IMR-90 (cell line): ENCODE data around the gene SCARF1. TPM values are rescaled to one million over a fixed set of nuclear protein-coding genes. Genes with fewer than 3 reads are reported as not detected.

Experiments used
- ATAC-seq: fragments of 200-7000 bp; cut with Tn5 transposase; 2 replicates; pipeline ENCODE4 v1.9.1; 2020; ENCODE audit warnings: low read depth, mild to moderate bottlenecking, moderate library complexity
- BruUV-seq: library from RNA; stranded (reverse); fragments of 400-500 nt; replicated peaks from 2 replicates; lab custom pipeline; 2021; lab: Mats Ljungman, UMichigan
- CTCF ChIA-PET: fragments of 300-600 bp; formaldehyde crosslinking; extraction: SDS; loops from one replicate; lab custom pipeline; 2021; ENCODE audit warnings: antibody characterized with exemption; lab: Yijun Ruan, JAX
- POLR2A ChIA-PET: fragments of 300-600 bp; sonication (Branson Sonifier 250); formaldehyde crosslinking; loops from one replicate; lab custom pipeline; 2022; ENCODE audit warnings: antibody characterized with exemption; ENCODE audit not compliant: unreplicated experiment; lab: Charles Lee
- DNase-seq: peaks from one replicate; pipeline ENCODE4 v3.0.0; 2013
- H2AFZ ChIP-seq: replicated peaks from 2 replicates; pipeline ENCODE3; 2013; ENCODE audit warnings: low read length, mild to moderate bottlenecking; ENCODE audit not compliant: poor library complexity
- H2AK5ac ChIP-seq: 2 replicates; pipeline ENCODE4 v1.6.1; 2013; ENCODE audit warnings: low read depth, low read length, inconsistent platforms
- H2AK9ac ChIP-seq: replicated peaks from 2 replicates; pipeline ENCODE3; 2013; ENCODE audit warnings: mild to moderate bottlenecking, low read depth, low read length, moderate library complexity; ENCODE audit not compliant: poor library complexity
- H2BK120ac ChIP-seq: 2 replicates; pipeline ENCODE4 v1.6.1; 2013; ENCODE audit warnings: low read depth, low read length, inconsistent platforms
- H2BK15ac ChIP-seq: 3 replicates; pipeline ENCODE4 v1.6.1; 2013; ENCODE audit warnings: low read depth, low read length, inconsistent platforms
- H2BK20ac ChIP-seq: 2 replicates; pipeline ENCODE4 v1.6.1; 2013; ENCODE audit warnings: low read depth, mild to moderate bottlenecking, inconsistent platforms, low read length, moderate library complexity
- H2BK5ac ChIP-seq: 2 replicates; pipeline ENCODE4 v1.6.1; 2013; ENCODE audit warnings: mild to moderate bottlenecking, low read depth, low read length, inconsistent platforms; ENCODE audit not compliant: poor library complexity, severe bottlenecking
- H3K14ac ChIP-seq: replicated peaks from 2 replicates; pipeline ENCODE4 v1.6.1; 2013; ENCODE audit warnings: low read depth, low read length, inconsistent platforms
- H3K18ac ChIP-seq: 2 replicates; pipeline ENCODE4 v1.6.1; 2013; ENCODE audit warnings: low read depth, low read length, control low read depth
- H3K23ac ChIP-seq: 2 replicates; pipeline ENCODE4 v1.6.1; 2013; ENCODE audit warnings: low read depth, low read length, inconsistent platforms
- H3K27ac ChIP-seq: 2 replicates; pipeline ENCODE4 v1.5.1; 2013; ENCODE audit warnings: mild to moderate bottlenecking, control low read depth, low read length; ENCODE audit not compliant: insufficient read depth
- H3K27me3 ChIP-seq: 2 replicates; pipeline ENCODE4 v1.6.1; 2013; ENCODE audit warnings: low read length; ENCODE audit not compliant: control insufficient read depth, insufficient read depth
- H3K36me3 ChIP-seq: 2 replicates; pipeline ENCODE4 v1.6.1; 2013; ENCODE audit warnings: low read length, mixed read lengths; ENCODE audit not compliant: control insufficient read depth, insufficient read depth
- H3K4ac ChIP-seq: 2 replicates; pipeline ENCODE4 v1.6.1; 2013; ENCODE audit warnings: low read depth, low read length, inconsistent platforms
- H3K4me1 ChIP-seq: 2 replicates; pipeline ENCODE4 v1.6.1; 2013; ENCODE audit warnings: low read length, mixed read lengths; ENCODE audit not compliant: control insufficient read depth, insufficient read depth
- H3K4me2 ChIP-seq: 2 replicates; pipeline ENCODE4 v1.6.1; 2013; ENCODE audit warnings: low read depth, mild to moderate bottlenecking, control low read depth, low read length, moderate library complexity
- H3K4me3 ChIP-seq: 2 replicates; pipeline ENCODE4 v1.5.1; 2013; ENCODE audit warnings: low read depth, mild to moderate bottlenecking, control low read depth, low read length, moderate library complexity; ENCODE audit not compliant: insufficient read depth
- H3K56ac ChIP-seq: 2 replicates; pipeline ENCODE4 v1.6.1; 2013; ENCODE audit warnings: low read length, inconsistent platforms; ENCODE audit not compliant: insufficient read depth; ENCODE audit errors: extremely low read depth
- H3K79me1 ChIP-seq, 2 experiments: 2 replicates each; pipeline ENCODE4 v1.6.1; 2013; ENCODE audit warnings: low read length in 2 of 2, inconsistent platforms in 1 of 2, low read depth in 1 of 2
- H3K9ac ChIP-seq: 2 replicates; pipeline ENCODE4 v1.6.1; 2013; ENCODE audit warnings: low read depth, low read length, control low read depth
- H3K9me1 ChIP-seq: 2 replicates; pipeline ENCODE4 v1.6.1; 2013; ENCODE audit warnings: low read length, inconsistent platforms; ENCODE audit not compliant: insufficient read depth
- H3K9me3 ChIP-seq: 2 replicates; pipeline ENCODE4 v1.6.1; 2013; ENCODE audit warnings: low read length; ENCODE audit not compliant: control insufficient read depth, insufficient read depth
- H4K20me1 ChIP-seq: 2 replicates; pipeline ENCODE4 v1.6.1; 2013; ENCODE audit warnings: low read length, inconsistent platforms; ENCODE audit not compliant: insufficient read depth
- H4K5ac ChIP-seq: 2 replicates; pipeline ENCODE4 v1.6.1; 2013; ENCODE audit warnings: mild to moderate bottlenecking, low read depth, low read length, control low read depth
- H4K8ac ChIP-seq, 2 experiments: 2 replicates each; pipeline ENCODE4 v1.6.1; 2013; ENCODE audit warnings: low read depth in 2 of 2, low read length in 2 of 2, control low read depth in 1 of 2, inconsistent platforms in 1 of 2
- H4K91ac ChIP-seq: 2 replicates; pipeline ENCODE4 v1.6.1; 2013; ENCODE audit warnings: low read depth, low read length, inconsistent platforms; ENCODE audit not compliant: insufficient read depth
- BHLHE40 ChIP-seq: fragments of 150-350 bp; IDR thresholded peaks from 2 replicates; pipeline ENCODE4 v1.6.1; 2016; ENCODE audit warnings: mild to moderate bottlenecking, low read depth, low read length
- CEBPB ChIP-seq: IDR thresholded peaks from 2 replicates; pipeline ENCODE4 v1.6.1; 2012; ENCODE audit warnings: low read depth, low read length, improper control_type of control experiment
- CHD1 ChIP-seq: IDR thresholded peaks from 2 replicates; pipeline ENCODE4 v1.6.1; 2012; ENCODE audit warnings: low read depth, low read length, improper control_type of control experiment
- FOS ChIP-seq: fragments of 150-350 bp; IDR thresholded peaks from 2 replicates; pipeline ENCODE4 v1.6.1; 2016; ENCODE audit warnings: low read depth, low read length
- MAFK ChIP-seq: IDR thresholded peaks from 2 replicates; pipeline ENCODE4 v1.6.1; 2012; ENCODE audit warnings: low read depth, low read length, improper control_type of control experiment
- MAZ ChIP-seq: IDR thresholded peaks from 2 replicates; pipeline ENCODE4 v1.6.1; 2012; ENCODE audit warnings: low read depth, mild to moderate bottlenecking, low read length, improper control_type of control experiment, moderate library complexity, borderline replicate concordance
- NFE2L2 ChIP-seq: fragments of 150-350 bp; IDR thresholded peaks from 2 replicates; pipeline ENCODE4 v1.6.1; 2016; ENCODE audit warnings: low read depth, mild to moderate bottlenecking, low read length
- RAD21 ChIP-seq: IDR thresholded peaks from 2 replicates; pipeline ENCODE4 v1.6.1; 2012; ENCODE audit warnings: low read length, improper control_type of control experiment
- RFX5 ChIP-seq: IDR thresholded peaks from 2 replicates; pipeline ENCODE4 v1.8.0; 2012; ENCODE audit warnings: low read depth, mild to moderate bottlenecking, low read length, moderate library complexity
- USF2 ChIP-seq: fragments of 150-350 bp; IDR thresholded peaks from 2 replicates; pipeline ENCODE4 v1.6.1; 2017; ENCODE audit warnings: mild to moderate bottlenecking, antibody characterized with exemption, low read length, low read depth
- WGBS, 2 experiments: methylation state at CpG; one replicate each; pipeline versions ENCODE4 v1.1.5 to v1.1.7; 2013; ENCODE audit warnings: missing lambda C conversion rate in 2 of 2; ENCODE audit not compliant: insufficient read length in 1 of 2; ENCODE audit errors: extremely low coverage in 2 of 2; 5-methylcytosine and 5-hydroxymethylcytosine counted together
- dilution Hi-C: fragments of 300-500 bp; cut with HindIII; formaldehyde crosslinking; loops from one replicate; pipeline ENCODE4 v1.14.3; 2018; ENCODE audit warnings: low sequenced_read_pairs; ENCODE audit not compliant: unreplicated experiment
- in situ Hi-C: fragments of 300-500 bp; cut with MboI; formaldehyde crosslinking; loops from 3 replicates; pipeline ENCODE4 v1.14.3; 2019; ENCODE audit warnings: low sequenced_read_pairs, inconsistent platforms, mixed read lengths
- intact Hi-C: fragments of 100-400 bp; cut with micrococcal nuclease; formaldehyde crosslinking; loops from 2 replicates; pipeline ENCODE4 v1.10.0; 2022
- polyA plus RNA-seq, 3 experiments: library from polyadenylated mRNA; depleted of rRNA; stranded (reverse); fragments of >200 nt; gene quantifications; 2 replicates each; pipeline ENCODE4 v1.2.3, GENCODE V29; 2012; ENCODE audit warnings: low replicate concordance in 1 of 3
- total RNA-seq: library from RNA; depleted of rRNA; stranded (reverse); fragments of >200 nt; gene quantifications from 2 replicates; pipeline ENCODE4 v1.2.3, GENCODE V29; 2012
- TF ChIP-seq, protein P1 (sequence below): fragments of 150-350 bp; IDR thresholded peaks from 2 replicates; pipeline ENCODE4 v1.6.1; 2016; ENCODE audit warnings: low read depth, mild to moderate bottlenecking, low read length, moderate library complexity, borderline replicate concordance
- TF ChIP-seq, protein P2 (sequence below): conservative IDR thresholded peaks from 2 replicates; pipeline ENCODE4 v1.5.1; 2012; ENCODE audit warnings: mild to moderate bottlenecking, low read depth, low read length, improper control_type of control experiment

SCARF1 gene
- total and polyA plus RNA-seq, 2 of the 4 experiments (the other 2 are of a cell fraction), result 0.18 to 0.43 TPM

- Histone ChIP-seq H2BK120ac (no peak overlapping the region), H3K9me1 (peaks cover 18% of the 10 kb centered on the region), H3K9ac (peak overlapping the region; percentile 46), H4K5ac (no peak overlapping the region), H3K4me2 (peak overlapping the region; percentile 84), H3K4me1 (peaks cover 22% of the 10 kb centered on the region), H4K91ac (no peak overlapping the region; the same call in 1 of the 2 replicates), H3K23ac (peak overlapping the region; percentile 17), H2BK5ac (peak overlapping the region; percentile 78), H2AFZ (peak overlapping the region; percentile 94), H2BK20ac (no peak overlapping the region), H3K27ac (peak overlapping the region; percentile 62), H2AK9ac (peak overlapping the region; percentile 96), H3K18ac (no peak overlapping the region), H3K56ac (no peak overlapping the region), H3K4ac (peak overlapping the region; percentile 64; the same call in 1 of the 2 replicates), H2AK5ac (no peak overlapping the region), H3K9me3 (no peaks in the 10 kb centered on the region), H4K8ac (no peak overlapping the region), H3K79me1 (peaks cover 8 to 10% of the 10 kb centered on the region in 2 experiments), H3K36me3 (peaks cover 36% of the 10 kb centered on the region), H3K14ac (no peak overlapping the region), H4K20me1 (peaks cover 24% of the 10 kb centered on the region), H3K4me3 (peak overlapping the region; percentile 83), H2BK15ac (no peak overlapping the region), H3K27me3 (no peaks in the 10 kb centered on the region)
- ChIA-PET CTCF (interaction anchor here (0.7 to 2.8 kb wide), 9 partner anchors 11 to 134 kb away, joined by 3 to 25 read pairs (median 5); no protein-coding TSS in a partner anchor), POLR2A (interaction anchor here (0.6 to 1.1 kb wide), 4 partner anchors 22 to 384 kb away, joined by 3 to 4 read pairs (median 3); no protein-coding TSS in a partner anchor)
- peak; percentile 94 for DNase-seq
- dilution Hi-C loops (no loop called here), intact Hi-C loops (loop anchor here (1.0 to 5.0 kb wide), 2 partner anchors 75 to 392 kb away; no protein-coding TSS in a partner anchor), in situ Hi-C loops (loop anchor here (5.0 kb wide), 1 partner anchor 72 kb away; no protein-coding TSS in a partner anchor)
- no TSS peak for BruUV-seq
- 0% methylated on average over 52 of the region's 100 CpGs; no CpG with 5 or more reads in 1 of the 2 experiments for WGBS, 2 experiments
- ATAC-seq, result peak; percentile 82
- TF ChIP-seq NFE2L2 (no peak), CHD1 (0 out of 2 replicates have a peak, but pooled peaks have one; percentile 6), RFX5 (no peak), USF2 (no peak), FOS (peak; percentile 66; the same call in 1 of the 2 replicates), BHLHE40 (peak; percentile 32; the same call in 1 of the 2 replicates), RAD21 (0 out of 2 replicates have a peak, but pooled peaks have one; percentile 81), MAZ (peak; percentile 86; the same call in 1 of the 2 replicates), CEBPB (no peak), MAFK (no peak)
- TF ChIP-seq, protein P1, sequence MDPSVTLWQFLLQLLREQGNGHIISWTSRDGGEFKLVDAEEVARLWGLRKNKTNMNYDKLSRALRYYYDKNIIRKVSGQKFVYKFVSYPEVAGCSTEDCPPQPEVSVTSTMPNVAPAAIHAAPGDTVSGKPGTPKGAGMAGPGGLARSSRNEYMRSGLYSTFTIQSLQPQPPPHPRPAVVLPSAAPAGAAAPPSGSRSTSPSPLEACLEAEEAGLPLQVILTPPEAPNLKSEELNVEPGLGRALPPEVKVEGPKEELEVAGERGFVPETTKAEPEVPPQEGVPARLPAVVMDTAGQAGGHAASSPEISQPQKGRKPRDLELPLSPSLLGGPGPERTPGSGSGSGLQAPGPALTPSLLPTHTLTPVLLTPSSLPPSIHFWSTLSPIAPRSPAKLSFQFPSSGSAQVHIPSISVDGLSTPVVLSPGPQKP, result no peak
- TF ChIP-seq, protein P2, sequence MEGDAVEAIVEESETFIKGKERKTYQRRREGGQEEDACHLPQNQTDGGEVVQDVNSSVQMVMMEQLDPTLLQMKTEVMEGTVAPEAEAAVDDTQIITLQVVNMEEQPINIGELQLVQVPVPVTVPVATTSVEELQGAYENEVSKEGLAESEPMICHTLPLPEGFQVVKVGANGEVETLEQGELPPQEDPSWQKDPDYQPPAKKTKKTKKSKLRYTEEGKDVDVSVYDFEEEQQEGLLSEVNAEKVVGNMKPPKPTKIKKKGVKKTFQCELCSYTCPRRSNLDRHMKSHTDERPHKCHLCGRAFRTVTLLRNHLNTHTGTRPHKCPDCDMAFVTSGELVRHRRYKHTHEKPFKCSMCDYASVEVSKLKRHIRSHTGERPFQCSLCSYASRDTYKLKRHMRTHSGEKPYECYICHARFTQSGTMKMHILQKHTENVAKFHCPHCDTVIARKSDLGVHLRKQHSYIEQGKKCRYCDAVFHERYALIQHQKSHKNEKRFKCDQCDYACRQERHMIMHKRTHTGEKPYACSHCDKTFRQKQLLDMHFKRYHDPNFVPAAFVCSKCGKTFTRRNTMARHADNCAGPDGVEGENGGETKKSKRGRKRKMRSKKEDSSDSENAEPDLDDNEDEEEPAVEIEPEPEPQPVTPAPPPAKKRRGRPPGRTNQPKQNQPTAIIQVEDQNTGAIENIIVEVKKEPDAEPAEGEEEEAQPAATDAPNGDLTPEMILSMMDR, result peak; percentile 99
Measured at GRCh38 chr17:1648963-1649843, 3.7 kb upstream of the SCARF1 start.
